HCEC 1CT (cell line): ENCODE results near the gene ART5.
A peak's percentile ranks its signal among the peaks of the same experiment; 100 is the strongest.
"Not testable (repeated sequence)": the region's sequence is repeated elsewhere in the genome, so short reads cannot be mapped to it uniquely, and the experiment has no call there.

Source experiments
- DNase-seq: peaks from one replicate; pipeline ENCODE4 v3.0.0-alpha.2; 2017

Gene ART5

DNA sequence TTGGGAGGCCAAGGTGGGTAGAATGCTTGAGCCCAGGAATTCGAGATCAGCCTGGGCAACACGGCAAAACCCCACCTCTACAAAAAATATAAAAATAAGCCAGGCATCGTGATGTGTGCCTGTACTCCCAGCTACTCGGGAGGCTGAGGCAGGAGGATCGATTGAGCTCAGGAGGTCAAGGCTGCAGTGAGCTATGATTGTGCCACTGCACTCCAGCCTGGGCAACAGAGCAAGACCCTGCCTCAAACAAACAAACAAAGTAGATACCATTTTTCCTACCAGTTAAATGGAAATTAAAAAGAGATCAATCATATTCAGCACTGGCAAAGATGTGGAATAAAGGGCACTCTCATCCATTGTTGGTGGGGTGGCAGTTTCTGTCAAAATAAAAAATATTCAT is 15.5 kb upstream of the ART5 start:
- not testable (repeated sequence) for DNase-seq

DNA sequence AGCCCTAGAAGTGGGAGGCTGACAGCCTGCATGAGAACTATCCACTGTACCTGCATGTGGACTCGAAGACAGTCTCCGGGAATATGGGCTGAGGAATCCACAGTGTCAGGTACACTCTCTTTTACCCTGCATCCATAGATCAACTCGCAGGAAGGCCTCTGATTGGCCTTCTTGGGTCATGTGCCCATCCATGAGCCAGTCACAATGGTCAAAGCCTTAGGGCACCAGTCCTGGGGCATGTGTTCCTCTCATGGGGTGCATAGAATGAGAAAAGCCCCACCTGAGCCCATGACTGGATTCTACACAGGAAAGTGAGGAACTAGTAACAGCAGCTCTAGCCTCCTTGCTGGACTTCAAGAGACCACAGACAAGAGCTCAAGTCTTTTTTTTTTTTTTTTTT is 13.8 kb upstream of the ART5 start:
- no peak for DNase-seq

DNA sequence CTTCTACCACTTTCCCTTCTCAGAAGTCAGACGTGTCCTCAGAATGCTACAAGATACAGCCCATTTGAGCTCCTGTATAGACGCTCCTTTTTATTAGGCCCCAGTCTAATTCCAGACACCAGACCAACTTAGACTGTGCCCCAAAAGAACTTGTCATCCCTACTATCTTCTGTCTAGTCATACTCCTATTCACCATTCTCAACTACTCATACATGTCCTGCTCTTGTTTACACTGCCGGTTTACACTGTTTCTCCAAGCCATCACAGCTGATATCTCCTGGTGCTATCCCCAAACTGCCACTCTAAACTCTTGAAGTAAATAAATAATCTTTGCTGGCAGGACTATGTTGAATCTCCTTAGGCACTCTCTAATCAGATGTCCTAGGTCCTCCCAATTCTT is 10.7 kb upstream of the ART5 start:
- DNase-seq = not testable (repeated sequence)

DNA sequence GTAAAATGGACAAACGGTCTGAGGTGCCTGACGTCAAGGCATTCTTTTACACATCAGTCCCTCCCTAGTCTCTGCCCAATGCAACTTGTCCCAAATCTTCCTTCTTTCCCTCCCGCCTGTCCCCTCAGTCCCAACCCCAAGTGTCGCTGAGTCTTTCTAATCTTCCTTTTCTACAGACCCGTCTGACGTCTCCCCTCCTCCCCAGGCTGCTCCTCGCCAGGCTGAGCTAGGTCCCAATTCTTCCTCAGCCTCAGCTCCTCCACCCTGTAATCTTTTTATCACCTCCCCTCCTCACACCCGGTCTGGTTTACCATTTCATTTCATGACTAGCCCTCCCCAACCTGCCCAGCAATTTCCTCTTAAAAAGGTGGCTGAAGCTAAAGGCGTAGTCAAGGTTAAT is 7.6 kb upstream of the ART5 start:
- not testable (repeated sequence) for DNase-seq

DNA sequence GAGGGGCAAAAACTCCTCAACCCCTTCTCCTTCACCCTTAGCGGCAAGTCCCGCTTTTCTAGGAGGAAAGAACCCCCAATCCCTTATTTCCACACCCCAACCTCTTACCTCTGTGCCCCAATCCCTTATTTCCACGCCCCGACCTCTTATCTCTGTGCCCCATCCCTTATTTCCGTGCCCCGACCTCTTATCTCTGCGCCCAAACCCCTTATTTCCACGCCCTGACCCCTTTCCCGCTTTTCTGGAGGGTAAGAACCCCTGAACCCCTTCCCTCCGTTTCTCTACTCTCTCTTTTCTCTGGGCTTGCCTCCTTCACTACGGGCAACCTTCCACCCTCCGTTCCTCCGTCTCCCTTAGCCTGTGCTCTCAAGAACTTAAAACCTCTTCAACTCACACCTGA is 7.1 kb upstream of the ART5 start:
- not testable (repeated sequence) for DNase-seq

DNA sequence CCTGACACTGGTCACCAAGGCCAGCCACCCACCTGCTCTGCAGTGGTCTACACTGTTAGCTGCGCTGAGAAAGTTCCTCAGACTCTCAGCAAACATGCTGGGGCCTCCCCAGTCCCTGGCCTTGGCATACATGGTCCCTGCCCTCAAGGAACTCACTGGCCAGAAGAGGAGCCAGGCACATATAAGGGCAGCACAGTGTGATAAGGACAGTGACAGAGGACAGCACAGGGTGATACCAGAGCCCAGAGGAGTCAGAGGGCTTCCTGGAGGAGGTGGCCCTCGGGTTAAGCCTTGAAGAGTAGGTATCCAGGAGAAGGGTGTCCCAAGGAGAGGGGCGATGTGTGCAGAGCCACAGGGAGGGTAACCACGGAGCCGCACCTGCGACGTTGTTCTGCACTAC is 3.8 kb upstream of the ART5 start:
- DNase-seq = no peak

DNA sequence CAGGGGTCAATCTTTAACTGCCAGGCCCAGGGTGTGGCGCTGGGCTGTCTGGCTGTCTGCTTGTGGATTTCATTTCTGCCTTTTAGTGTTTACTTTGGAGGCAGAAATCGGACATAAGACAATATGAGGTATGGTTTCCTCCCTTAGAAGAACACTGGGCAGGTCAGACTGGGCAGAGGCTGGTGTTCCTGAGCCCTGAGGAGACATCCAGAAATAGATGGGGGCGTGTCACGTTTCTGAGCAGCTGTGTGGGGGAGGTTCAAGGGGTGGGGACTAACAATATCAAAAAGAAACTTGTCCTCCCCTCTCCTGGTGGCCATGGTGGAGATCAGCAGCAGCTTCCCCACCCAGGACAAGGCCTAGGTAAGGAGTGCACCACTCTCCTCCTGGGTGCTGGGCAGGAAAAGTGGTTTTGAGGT is 3.0 kb upstream of the ART5 start, which contains the start of gene ART1:
Gene ART1, plus strand, starts transcription at position 312 of the 419 bp plus-strand sequence. CDS start 14,086 bp downstream, outside the sequence.
- DNase-seq = no peak

DNA sequence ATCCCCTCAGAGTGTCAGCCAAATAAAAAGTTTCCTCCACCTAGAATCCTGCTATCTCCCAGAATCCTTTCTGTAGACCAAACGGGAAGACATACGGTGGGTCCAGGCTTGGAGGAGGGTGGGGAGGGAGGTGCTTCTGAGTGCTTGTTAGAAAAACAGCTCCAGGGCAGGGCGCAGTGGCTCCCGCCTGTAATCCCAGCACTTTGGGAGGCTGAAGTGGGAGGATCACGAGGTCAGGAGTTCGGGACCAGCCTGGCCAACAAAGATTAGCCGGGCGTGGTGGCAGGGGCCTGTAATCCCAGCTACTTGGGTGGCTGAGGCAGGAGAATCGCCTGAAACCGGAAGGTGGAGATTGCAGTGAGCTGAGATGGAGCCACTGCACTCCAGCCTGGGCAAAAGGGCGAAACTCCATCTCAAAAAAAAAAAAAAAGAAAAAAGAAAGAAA is 1.3 kb upstream of the ART5 start:
- DNase-seq = not testable (repeated sequence)

DNA sequence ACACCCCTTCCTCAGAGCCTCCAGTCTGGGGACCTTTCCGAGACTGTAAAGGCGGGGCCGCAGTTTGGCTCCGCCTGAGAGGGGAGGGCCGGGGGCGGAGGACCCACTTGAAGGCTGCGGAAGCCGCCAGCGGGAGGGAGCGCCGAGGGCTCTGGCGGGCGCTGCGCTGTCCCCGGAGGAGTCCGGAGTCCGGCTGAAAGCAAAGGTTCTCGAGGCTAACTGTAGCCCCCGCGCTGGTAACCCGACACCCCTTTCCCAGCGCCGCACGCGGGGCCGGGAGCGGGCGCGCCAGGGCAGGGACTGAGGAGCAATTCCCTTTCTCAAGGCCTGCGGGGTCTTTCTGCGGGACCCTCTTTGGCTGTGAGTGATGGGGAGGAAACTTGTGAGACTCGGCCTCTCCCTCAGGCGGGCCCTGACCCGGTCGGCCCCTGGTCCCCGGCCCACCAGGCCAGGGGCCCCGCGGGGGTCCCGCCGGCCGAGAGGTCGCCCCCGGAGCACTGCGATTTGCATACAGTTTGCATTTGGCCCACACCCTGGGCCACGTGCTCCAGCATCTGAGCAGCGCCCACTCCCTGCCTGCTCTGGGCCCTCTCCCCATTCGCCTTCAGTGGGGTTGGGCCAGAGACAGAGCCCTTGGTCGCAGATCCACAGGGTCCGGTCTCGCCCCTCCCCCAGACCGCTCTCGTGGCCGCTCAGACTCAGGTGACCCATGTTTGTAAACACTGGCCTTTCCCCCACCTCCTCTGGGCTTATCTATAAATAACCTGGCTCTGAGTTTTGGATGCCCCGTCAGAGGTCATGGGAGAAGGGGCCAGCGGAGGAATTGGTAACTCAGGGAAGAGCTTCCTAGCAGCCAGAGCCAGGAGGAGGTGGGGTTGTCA is 519 bp upstream of the ART5 start:
- peak; percentile 51 for DNase-seq

DNA sequence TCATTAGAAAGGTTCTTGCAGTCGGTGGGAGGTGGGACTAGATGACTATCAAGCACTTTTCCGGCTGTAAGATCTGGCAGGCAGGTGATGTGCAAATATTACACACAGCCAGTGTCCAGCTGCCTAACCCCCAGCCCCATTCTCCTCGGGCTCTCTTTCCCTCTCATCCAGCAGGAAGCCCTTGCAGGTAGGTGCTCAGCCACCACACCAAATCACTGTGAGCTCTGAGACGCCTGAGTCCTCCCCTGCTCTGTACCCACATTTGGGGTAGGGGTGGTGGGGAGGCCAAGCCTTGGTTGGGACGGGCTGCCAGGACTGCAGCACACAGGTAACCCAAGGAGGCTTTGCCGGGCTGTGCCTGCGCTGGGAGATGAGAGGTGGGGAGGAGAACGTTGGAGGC is 601 bp downstream of the ART5 start:
- DNase-seq = no peak

DNA sequence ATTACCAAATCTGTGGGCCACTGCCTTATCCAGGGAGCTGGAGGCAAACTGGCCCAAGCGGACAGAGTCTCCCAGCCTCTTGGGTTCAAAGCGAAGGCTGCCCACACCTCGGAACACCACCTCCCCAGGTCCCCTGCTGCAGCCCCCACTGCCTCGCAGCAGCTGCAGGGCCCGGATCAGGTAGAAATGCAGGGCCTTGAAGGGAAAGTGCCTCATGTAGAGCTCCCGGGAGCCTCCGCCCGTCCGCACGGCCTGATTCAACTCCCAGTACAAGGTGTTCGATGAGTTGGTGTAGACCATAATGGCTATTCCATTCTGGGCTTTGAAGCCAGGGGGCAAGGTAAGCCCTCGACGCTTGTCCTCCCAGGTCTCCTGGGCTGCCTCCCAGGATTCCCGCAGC is 2.0 kb downstream of the ART5 start:
- no peak for DNase-seq

DNA sequence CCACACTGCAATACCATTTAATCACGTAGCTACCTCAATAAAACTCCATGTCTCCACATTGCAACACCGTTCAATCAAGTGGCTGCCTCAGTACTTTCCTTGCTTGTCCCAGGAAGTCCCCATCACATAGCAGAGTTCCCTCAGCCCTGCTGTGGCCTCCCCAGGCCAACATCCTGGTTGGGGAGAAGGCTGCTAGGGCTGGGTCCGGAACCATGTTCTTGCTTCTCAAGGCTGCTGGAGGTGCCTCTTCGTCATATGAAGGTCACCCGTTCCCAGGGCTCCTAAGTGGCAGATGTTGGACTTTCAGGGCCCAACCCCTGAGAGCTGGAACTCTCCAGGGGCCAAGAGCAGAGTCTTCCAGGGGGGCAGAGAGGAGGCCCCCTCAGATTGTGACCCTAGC is 3.3 kb downstream of the ART5 start:
- DNase-seq = no peak

DNA sequence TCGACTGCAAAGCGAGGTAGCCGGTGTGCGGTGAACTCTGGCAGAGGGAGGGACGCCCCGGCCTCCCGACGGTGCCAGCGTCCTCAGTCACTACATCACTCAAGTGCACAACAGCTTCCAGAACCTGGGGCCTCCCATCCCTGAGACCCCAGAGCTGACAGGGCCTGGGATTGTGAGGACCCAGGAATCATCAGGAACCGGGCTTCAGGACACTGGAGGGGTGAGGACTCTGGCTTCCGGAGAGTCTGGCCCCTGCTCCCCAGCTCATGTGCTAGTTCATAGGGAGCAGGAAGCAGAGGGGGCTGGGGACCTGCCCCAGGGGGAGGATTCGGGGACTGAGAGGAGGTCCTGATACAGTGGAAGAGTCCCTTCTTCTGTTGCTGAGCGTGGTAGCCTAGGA is 4.6 kb downstream of the ART5 start:
- no peak for DNase-seq

DNA sequence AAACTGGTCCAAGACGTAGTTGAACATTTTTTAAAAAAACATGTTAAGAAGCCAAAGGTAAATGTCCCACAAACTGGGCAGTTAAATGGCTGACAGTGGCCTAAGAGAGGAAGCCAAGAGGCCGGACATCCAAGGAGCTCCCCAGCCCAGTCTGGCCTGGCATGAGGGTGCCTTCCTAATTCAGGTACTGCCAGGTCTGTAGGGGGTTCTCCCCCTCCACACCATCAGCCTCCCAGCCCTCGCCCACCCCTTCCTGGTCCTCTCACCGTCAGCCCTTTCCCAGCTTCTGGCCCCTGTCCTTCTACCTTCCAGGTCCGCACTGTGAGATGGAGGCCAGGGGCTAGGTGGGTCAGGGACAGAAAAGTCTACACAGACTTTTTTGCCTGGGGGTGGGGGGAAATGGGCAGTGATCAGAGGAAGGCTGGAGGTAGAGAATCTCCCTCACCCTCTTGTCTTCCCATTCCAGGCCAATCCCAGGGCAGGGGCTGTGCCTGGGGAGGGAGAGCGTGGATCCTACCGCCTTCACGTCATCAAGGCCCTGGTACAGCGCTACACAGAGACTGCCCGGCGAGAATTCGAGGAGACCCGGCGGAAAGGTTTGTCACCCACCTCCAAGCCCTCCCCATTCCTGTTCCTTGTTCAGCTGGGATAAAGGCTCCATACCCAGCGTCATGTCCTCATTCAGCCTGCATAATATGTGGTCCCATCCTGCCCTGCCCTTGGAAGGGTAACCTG is 6.0 kb downstream of the ART5 start:
- no peak for DNase-seq

DNA sequence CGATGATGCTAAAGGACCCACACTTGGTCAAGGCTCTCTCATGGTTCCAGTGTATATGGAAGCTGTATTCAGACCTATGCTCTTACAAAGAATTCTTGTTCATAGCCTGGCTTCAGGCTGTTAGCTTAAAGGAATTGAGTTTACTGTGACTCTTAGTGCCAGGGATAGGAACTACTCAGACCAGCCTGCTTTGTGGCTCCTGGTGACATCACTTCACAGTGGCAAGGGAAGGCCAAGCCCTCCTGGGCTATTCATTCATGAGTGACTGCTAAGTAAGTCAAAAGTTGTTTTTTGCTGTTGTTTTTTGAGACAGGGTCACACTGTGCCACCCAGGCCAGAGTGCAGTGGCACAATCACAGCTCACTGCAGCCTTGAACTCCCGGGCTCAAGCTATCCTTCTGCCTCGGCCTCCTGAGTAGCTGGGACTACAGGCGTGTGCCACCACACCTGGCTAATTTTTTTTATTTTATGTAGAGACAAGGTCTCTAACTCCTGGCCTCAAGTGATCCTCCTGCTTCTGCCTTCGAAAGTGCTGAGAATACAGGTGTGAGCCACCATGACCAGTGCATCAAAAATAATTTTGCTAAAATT is 9.6 kb downstream of the ART5 start:
- DNase-seq = no peak

DNA sequence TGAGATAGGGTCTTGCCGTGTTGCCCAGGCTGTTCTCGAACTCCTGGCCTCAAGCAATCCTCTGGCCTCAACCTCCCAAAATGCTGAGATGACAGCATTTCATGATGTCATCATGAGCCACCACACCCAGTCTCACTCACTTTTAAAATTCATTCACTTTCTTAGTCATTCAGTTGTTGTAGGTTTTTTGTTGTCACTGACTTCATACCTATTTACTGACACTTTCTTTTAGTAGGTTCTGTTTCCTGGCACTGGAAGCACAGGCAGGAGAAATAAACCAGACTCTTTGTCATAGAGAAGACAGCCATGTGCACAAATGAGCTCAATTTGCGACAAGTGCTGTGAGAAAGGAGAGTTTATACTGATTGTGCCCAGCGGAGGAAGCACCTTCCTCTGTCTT is 10.5 kb downstream of the ART5 start:
- DNase-seq = no peak

DNA sequence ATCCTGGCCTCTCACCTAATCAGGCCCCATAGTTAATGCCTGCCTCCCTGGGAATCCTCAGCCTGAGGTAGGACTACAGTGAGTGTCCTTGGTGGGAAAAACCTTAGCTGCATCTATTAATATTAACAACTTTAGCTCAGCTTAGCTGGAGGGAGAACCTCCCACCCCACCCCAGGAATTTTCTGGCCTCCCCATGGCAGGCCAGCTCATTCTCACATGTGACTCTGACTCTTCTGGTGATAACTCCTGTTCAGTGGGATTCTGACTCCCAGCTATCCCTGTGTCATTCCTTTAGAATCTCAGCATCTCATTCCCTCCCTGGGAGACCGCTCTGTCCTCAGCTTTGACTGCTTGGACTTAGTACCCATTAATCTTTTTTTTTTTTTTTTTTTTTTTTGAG is 14.5 kb downstream of the ART5 start:
- peak; percentile 80 for DNase-seq

DNA sequence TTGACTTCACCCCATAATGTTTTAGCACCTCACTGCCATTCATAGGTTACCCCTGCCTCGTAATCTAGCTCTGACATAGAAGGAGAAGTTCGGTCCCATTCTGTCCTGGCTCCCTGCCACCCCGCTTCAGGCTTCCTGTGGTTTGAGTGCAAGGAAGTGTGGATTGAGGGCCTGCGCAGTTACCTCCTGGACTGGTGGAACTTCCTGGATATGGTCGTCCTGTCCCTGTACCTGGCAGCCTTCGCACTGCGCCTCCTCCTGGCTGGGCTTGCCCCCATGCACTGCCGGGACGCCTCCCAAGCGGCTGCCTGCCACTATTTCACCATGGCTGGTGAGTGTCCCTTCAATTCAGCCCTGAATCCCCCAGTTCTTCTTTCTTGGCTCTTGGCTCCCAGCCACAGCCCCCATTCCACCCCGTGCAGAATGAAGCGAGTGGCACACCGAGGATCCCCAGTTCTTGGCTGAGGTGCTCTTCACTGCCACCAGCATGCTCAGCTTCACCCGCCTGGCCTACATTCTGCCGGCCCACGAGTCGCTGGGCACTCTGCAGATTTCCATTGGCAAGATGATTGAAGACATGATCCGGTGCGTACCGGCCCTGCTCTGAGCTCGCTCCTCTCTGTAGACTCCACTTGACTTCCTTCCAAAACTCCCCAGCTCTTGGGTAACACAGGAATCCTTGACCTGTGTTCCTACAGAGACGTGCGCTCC is 15.4 kb downstream of the ART5 start:
- no peak for DNase-seq

DNA sequence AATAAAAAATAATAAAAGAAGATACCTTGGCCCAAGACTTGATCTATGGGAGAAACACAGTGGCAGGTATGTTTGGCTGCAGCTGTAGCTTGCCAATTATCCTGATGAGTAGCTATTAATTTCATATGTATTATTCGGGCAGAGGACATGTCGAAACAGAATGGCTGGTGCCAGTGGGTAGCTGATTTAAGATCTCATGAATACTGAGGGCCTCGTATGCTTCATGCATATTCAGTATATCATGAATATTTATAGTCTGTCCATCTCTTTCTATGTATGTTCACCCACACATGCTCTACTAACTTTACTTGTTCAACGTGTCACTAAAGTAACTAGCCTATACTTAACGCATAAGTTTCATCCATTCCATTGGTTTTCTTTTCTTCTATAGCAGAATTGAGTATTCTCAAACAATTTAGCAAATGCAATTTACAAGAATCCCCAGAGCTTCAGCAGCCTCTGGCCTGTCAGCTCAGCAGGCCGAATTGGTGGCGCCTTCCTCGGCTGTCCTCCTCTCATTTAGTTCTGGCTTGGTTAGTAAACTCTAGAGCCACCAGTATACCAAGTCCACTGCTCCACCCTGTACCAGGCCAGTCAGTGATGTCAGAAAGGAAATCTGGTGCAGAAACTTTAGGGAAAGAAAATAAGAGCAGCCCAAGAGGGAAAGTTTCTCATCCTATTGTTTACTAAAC is 17.9 kb downstream of the ART5 start:
- DNase-seq = no peak

DNA sequence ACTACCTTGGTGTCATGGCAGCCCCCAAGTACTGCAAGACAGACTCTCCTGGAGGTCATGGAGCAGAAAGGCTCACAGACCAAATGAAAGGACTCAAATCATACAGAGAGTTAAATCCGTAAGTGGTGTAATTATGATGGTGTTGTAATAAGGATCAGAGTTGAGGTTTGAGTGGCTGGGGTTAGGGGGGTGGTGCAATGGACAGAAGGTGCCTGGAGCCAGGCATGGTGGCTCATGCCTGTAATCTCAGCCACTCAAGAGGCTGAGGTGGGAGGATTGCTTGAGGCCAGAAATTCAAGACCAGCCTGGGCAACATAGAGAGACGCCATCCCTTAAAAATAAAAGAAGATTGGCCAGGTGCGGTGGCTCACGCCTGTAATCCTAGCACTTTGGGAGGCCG is 18.7 kb downstream of the ART5 start:
- no peak for DNase-seq

DNA sequence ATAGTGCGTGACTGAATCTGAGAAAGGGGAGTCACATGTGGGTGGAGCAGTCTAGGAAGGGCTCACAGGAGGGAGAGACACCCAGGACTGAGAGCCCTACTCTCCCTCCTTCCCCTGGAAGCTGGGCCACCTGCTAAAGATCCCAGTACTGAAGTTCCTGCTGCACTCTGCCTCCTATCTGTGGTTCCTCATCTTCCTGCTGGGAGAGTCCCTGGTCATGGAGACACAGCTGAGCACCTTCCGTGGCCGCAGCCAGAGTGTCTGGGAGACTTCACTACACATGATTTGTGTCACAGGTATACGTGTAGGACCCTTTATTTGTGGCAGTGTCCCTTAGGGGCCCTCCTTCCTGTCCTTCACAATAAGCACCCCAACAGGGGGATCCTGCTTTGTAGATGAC is 19.3 kb downstream of the ART5 start:
- DNase-seq = no peak

DNA sequence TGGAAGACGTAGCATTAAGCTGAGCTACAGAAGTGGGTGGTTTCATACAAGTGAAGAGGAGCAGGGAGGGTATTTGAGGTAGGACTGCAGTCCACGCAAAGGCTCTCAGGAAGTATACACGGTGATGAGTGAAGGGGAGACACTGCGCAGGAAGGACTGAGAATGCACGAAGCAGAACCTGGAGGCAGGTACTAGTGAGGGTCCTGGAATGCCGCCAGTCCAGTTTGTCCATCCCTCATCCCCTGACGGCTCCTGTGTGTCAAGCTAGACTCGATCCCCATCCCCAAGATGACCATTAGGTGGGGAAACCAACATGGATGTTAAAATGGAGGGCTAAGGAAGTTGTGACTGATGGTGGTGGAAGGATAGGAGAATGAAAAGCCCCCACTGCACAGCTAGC is 23.8 kb downstream of the ART5 start:
- no peak for DNase-seq
